ENCODE measurements around the gene PNPLA7.
"Not testable (repeated sequence)": the region's sequence is repeated elsewhere in the genome, so short reads cannot be mapped to it uniquely, and the experiment has no call there.

PNPLA7 gene

DNA sequence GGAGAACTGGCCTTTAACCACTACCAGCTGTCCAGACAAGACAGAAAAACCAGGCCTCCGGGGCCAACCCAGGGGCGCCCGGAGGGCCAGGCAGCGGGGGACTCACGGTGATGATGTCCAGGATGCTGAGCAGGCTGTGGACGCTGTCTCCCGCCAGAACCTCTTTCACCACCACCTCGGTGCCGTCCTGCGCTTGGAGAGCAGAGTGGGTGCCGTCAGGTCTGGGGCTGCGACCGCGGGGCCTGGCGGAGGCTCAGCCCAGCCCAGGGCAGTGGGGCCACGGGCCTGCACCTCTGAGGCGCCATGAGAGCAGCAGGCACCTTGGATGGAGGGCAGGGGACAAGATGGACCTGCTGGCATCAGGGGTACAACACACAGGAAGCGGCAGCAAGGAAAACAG lies 9.7 kb downstream of the PNPLA7 start:
- no peak for DNase-seq (ENCODE audit: low spot score)

DNA sequence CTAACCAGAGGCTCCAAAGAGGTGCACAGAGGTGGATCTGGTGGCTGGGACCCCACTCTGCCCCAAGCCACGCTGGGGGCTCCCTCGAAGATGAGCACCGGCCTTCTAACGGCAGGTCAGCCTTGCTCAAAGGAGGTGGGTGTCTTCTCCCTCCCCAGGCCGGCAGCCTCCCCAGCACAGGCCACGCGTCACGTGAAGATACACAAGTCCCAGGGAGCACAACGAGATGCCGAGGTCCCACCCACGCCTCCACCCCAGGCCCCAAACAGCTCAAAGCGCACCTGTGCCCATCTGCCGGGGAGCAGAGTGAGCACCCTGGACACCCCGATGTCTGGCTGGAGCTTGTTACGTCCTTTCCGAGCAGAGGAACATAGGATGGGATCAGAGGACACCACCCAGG lies 12.1 kb downstream of the PNPLA7 start:
- DNase-seq (ENCODE audit: low spot score) = no peak

DNA sequence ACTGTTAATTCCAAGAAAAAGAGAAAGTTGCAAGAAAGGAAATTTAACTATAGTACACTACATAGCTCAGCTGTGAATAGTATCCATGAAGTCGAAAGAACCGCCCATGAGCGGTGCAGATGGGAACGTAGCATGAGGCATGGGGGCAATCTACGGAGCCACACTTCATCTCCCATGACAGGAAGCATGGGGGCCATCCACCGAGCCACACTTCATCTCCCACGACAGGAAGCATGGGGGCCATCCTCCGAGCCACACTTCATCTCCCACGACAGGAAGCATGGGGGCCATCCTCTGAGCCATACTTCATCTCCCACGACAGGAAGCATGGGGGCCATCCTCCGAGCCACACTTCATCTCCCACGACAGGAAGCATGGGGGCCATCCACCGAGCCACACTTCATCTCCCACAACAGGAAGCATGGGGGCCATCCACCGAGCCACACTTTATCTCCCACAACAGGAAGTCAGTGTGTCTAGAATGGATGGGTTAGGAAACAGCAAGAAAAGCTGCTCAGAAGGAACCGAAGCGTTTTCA lies 13.5 kb downstream of the PNPLA7 start:
- DNase-seq (ENCODE audit: low spot score) = not testable (repeated sequence)

DNA sequence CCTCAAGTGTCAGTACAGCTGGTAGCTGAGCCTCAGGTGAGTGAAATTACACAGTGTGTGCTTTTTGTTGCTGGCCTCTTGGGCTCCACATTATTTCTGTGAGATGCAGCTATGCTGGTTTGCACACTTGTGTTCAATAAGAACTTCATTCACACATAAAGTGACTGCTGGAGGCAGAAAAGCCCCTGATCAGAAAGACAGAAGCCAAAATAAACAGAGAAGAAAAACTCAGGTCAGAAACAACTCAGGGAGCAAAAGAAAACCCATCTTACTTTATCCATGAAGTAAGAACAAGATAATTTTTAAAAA lies 15.1 kb downstream of the PNPLA7 start:
- DNase-seq (ENCODE audit: low spot score) = no peak

DNA sequence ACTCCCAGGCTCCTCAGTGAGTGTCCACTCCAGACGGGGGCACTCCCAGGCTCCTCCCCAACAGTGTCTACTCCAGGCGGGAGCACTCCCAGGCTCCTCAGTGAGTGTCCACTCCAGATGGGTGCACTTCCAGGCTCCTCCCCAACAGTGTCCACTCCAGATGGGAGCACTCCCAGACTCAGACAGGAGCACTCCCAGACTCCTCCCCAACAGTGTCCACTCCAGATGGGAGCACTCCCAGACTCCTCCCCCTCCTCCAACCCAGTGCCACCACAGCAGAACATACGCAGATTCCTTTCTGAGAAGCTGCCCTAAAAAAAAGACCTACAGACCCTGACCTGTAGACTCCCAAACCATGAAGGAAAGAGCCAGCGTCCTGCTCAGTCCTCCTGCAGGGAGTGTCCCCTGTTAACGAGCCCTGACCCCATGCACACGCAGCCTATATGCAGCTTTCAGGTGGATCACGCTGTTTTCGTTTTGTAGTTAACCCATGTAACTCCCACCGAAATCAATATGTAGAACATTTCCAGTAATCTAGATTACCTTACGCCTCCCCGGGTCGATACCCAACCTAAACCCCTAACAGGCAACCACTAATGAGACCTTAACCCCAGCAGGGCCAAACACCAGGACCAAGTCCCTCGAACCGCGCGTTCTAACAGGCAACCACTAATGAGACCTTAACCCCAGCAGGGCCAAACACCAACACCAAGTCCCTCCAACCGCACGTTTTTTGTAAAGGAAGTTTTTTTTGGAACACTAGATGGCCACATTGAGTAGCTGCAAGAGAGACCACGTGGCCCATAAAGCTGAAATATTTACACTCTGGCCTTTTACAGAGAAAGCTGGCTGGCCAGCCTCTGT lies 15.7 kb downstream of the PNPLA7 start:
- DNase-seq (ENCODE audit: low spot score) = peak; percentile 68

DNA sequence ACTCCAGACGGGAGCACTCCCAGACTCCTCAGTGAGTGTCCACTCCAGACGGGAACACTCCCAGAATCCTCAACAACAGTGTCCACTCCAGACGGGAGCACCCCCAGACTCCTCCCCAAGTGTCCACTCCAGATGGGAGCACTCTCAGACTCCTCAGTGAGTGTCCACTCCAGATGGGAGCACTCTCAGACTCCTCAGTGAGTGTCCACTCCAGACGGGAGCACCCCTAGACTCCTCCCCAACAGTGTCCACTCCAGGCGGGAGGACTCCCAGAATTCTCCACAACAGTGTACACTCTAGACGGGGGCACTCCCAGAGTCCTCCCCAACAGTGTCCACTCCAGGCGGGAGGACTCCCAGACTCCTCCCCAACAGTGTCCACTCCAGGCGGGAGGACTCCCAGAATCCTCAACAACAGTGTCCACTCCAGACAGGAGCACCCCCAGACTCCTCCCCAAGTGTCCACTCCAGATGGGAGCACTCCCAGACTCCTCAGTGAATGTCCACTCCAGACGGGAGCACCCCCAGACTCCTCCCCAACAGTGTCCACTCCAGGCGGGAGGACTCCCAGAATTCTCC lies 17.2 kb downstream of the PNPLA7 start:
- DNase-seq (ENCODE audit: low spot score) = not testable (repeated sequence)

DNA sequence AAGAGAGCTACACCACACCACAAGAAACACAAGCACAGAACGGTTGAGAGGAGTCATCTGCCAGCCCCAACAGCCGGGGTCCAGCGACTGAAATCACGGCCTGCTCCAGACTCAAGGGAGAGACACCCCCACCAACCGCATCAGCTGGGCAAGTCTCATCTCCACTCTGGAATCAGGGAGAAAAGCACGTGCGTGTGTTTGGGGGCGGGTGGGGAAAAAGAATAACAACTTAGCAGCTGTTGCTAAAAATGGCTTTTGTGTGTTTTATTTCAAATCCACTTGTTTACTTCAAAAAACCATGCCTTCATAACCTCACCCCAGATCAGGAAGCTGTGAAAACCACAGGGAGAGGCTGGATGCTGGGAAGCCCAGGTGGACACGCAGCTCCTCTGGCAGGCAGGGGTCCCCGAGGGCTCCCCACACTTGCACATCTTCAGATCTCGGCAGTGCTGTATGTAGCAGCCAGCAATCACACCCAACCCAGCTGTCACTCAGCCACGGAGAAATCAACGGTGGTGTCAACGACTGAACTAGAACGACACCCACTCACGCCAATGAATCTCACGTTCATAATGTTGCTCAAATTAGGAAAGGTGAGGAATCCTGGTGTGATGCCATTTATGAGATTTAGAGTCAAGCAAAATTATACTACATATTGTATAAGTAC lies 19.0 kb downstream of the PNPLA7 start:
- no peak for DNase-seq (ENCODE audit: low spot score)

DNA sequence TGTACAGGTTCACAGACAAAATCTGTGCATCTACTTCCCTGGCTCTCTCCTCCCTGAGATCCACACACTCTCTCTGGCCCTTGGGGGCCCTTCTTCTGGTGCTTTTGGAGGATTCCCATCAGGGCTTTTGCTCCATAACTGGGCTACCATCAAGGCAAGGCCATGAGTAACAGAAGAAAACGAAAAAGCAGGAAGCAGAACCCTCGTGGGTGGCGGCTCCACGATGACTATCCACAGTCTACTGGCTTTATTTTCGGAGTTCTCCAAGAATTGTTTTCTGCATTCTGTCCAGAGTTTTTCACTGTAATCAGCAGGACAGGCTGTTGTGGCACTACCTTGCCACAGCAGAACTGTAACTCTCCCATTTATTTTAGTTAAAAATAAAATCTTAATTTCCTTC lies 19.9 kb downstream of the PNPLA7 start:
- DNase-seq (ENCODE audit: low spot score) = no peak

DNA sequence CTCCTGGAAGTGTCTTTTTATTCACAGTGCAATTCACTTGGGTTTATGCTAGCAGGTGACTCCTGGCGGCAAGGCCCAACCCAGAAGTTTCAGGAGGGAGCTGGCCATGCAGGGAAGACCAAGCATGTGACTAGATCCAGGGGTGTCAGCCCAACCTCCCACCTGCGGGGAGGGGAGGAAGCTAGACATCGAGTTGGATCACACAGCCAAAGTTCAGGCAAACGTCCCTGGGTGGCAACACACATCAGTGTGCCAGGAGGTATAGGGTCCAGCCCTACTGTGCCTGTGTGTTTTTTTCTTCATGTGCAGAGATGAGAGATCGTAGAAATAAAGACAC lies 25.3 kb downstream of the PNPLA7 start:
- no peak for DNase-seq (ENCODE audit: low spot score)

DNA sequence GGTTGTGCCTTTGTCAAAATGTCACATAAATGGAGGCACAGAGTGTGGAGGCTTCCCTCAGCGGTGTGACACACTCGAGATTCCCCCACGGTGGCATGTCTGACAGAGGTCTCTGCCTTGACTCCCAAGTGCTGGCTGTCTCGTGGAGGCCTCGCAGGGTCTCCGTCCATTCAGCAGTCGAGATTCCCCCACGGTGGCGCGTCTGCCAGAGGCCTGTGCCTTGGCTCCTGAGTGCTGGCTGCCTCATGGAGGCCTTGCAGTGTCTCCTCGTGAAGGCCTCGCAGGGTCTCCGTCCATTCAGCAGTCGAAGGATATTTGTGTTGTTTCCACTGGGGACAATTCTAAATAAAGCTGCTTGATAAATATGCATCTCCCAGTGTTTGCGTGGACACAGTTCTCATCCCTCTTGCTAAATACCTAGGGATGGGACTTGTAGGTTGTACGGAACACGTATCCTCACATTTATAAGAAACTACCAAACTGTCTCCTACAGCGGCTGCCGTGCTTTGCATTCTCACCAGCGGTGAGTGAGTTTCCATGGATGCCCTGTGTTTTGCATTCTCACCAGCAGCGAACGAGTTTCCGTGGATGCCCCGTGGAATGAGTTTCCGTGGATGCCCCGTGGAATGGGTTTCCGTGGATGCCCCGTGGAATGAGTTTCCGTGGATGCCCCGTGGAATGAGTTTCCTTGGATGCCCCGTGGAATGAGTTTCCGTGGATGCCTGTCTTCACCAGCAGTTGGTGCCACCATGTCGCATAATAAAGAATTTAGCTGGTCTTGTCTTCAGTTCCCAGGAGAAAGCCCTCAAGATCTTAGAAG lies 25.8 kb downstream of the PNPLA7 start:
- DNase-seq (ENCODE audit: low spot score) = no peak

DNA sequence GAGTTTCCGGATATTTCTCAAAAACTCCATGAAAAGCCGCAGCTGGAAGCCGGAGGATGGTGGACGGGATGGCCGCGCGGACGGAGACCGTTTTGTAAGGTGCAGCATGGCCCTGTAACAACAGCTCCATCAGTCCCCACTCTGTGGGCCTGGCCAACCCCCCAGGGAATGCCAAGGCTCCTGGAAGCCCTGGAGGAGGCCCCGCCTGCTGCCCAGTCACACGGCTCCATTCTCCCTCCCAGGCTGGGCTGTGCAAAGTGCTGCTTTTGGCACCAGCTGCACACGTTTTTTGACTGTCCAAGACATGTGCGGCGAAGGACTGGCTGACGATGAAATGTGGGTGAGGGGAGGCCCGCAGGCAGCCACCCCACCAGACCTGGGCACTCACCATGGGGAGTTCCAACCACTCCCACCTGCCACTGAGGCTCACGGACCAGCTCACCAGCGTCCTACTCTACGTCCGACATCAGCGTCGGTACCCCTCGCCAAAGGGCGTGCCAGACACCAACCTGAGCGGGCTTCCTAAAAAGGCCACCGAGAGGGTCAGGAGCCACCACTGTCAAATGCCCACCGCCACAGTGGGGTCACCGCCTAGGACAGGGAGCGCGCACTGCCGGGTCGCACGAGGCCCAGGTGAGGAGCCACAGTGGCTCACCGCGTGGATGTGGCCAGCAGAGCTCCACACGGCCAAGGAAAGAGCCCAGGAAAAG lies 27.3 kb downstream of the PNPLA7 start:
- DNase-seq (ENCODE audit: low spot score) = no peak

DNA sequence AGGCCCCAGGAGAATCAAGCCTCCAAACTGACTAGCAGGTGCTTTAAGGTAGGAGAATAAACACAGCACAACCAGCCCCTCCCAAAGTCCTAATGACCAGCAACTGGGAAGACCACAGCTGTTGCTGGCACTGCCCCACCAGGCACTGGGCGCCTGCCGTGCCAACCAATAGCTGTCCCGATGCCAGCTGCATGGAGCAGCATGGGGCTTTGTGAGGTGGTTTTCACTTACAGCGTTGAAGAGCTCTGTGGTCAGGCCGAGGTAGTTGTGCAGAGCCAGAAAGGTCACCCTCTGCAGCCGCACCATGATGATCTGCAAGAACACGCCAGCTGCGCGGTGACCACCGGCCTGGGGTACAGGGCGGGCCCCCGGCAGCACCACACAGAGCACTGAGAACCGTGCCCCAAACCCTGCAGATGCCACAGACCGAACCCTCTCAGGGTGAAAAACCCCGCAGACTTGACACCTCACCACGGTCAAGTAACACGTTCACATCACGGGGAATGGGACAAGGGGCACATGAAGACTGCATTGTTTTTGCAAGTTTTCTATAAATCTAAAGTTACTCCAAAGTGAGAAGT lies 28.7 kb downstream of the PNPLA7 start:
- DNase-seq (ENCODE audit: low spot score) = no peak

DNA sequence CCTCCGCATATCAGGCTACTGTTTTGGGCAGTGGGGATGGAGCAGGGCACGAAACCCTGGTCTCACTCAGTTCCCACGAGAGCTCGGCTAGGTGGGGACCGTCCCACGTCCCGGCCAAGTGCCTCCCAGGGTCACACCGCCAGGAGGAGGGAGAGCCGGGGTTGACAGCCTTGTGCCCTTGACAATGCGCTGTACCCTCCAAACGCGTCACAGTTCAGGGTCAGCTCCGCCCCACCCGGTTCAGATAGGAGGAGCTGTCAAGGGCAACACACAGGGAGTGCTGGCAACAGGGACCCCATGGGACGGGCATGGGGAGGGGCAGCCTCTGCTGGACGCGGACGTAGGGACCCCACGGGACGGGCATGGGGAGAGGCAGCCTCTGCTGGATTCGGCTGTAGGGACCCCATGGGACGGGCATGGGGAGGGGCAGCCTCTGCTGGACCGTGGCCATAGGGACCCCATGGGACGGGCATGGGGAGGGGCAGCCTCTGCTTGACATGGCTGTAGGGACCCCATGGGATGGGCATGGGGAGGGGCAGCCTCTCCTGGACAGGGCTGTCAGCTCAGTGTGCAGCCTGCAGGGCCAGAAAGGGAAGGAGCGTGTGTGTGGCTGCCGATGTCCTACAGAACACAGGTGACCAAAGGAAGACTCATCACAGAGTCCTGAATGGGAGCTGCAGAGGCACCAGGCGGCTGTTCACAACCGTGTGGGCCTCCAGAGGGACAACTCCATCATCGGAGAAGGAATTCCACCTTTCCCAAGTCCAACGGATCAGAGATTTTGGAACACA lies 29.4 kb downstream of the PNPLA7 start:
- DNase-seq (ENCODE audit: low spot score) = no peak

DNA sequence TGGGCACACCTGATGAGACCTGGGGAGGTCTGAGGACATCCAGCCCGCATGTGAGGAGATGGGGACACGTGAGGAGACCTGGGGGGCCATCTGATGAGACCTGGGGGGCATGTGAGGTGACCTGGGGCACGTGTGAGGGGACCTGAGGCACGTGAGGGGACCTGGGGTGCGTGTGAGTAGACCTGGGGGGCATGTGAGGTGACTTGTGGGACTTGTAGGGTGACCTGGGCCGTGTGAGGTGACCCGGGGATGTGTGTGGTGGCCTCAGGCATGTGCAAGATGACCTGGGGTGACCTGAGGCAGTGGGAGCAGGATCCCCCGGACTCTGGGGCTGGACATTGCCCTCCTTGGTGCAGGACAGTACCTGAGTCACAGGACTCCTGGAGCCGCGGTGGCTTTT lies 30.6 kb downstream of the PNPLA7 start:
- no peak for DNase-seq (ENCODE audit: low spot score)

DNA sequence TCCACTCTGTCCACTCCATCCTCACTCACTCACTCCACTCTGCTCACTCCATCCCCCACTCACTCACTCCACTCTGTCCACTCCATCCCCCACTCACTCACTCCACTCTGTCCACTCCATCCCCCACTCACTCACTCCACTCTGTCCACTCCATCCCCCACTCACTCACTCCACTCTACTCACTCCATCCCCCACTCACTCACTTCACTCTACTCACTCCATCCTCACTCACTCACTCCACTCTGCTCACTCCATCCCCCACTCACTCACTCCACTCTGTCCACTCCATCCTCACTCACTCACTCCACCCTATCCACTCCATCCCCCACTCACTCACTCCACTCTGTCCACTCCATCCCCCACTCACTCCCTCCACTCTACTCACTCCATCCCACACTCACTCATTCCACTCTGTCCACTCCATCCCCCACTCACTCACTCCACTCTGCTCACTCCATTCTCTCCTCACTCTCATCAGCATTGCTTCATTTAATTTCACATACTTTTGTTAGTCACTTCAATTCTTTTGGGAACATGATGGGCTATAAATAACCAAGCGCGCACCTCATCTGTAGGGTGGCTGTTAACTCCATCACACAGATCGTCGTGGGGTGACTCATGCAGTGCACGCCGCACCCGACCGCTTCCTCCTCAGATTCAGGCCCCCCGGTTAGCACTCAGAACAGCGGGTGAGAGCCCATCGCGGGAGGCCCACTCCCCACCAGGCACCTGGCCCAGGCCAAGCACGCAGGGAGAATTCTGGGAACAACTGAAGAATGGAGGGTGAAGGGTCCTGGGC lies 31.3 kb downstream of the PNPLA7 start:
- DNase-seq (ENCODE audit: low spot score) = not testable (repeated sequence)

DNA sequence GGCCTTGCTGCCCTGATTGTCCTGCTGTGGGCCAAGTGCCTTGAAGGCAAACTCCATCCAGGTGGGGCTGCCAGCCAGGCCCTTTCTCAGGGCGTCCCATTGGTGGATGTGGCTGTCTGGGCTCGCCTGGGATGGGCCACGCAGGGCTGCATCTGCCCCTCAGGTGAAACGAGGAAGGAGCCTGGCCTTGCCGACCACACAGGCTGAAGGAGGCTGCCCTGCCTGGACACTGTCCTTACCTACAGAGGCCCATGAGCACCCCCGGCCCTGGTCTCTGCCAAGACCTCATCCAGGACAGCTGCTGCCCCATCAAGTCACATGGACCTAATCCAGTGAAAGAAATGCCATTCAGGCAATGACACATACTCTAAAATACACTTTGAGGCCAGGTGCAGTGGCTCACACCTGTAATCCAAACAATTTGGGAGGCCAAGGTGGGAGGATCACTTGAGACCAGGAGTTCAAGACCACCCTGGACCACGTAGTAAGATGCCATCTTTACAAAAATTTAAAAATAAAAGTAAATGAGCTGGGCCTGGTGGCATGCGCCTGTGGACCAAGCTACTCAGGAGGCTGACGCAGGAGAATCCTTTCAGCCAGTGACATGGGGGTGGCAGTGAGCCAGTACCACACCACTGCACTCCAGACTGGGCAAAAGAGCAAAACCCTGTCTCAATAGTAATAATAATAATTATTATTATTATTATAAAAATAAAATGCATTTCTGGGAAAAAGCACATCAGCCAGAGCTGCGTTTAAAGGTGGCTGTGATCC lies 33.9 kb downstream of the PNPLA7 start:
- no peak for DNase-seq (ENCODE audit: low spot score)

DNA sequence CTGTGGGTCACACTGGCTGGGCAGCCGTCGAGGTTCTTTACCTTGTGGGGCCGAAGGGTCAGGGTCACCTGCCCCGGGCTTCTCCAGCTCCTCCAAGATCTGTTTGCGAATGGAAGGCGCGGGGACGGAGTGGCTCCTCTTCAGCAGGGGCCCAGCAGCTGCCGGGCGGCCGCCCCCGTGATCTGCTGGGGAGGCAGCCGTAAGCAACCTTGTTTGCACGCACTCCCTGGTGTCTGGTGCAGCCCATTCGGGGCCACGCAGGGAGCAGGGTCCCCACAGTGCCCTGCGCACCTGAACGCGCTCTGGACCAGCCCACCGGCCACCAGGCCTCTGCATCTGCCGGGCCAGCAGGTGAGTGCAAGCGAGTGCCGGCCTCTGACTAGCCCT lies 34.9 kb downstream of the PNPLA7 start:
- no peak for DNase-seq (ENCODE audit: low spot score)

DNA sequence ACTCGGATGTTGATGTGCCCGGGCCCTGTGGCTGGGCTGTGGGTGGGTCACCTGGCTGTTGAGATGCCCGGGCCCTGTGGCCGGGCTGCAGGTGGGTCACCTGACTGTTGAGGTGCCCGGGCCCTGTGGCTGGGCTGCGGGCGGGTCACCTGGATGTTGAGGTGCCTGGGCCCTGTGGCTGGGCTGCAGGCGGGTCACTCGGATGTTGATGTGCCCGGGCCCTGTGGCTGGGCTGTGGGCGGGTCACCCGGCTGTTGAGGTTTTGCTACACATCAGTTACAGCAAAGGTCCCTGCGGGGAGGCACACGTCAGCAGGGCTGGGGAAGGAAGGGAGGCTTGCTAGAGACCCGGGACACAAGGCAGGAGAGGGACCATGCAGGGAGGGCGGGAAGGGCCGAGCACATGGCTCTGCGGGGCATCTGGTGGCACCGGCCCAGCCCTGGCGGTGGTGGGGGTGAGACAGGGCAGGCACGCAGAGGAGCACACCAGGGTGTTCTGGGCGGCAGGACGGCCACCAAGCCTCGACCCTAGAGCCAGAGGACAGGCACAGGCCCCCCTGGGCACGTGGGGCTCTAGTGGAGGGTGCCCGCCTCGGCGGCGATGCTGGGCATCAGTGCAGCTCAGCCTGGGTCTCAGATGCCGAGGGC lies 35.4 kb downstream of the PNPLA7 start:
- no peak for DNase-seq (ENCODE audit: low spot score)

All from D341Med (cell line).